Osteoblast (primary cell): ENCODE measurements around the gene TMCO5A. TPM values are rescaled to one million over a fixed set of nuclear protein-coding genes. Genes with fewer than 3 reads are reported as not detected.

Experiments used
- DNase-seq: peaks from one replicate; pipeline ENCODE4 v3.0.0; 2011; ENCODE audit warnings: low spot score, mixed read lengths; ENCODE audit not compliant: insufficient read length; ENCODE audit errors: missing footprints
- H2AFZ ChIP-seq: 2 replicates; pipeline ENCODE4 v1.6.0; 2011; ENCODE audit warnings: mild to moderate bottlenecking, low read length
- H3K27ac ChIP-seq: 2 replicates; pipeline ENCODE4 v1.5.1; 2011; ENCODE audit warnings: mild to moderate bottlenecking, low read depth, low read length, moderate library complexity
- H3K27me3 ChIP-seq: 2 replicates; pipeline ENCODE4 v1.6.0; 2012; ENCODE audit warnings: mild to moderate bottlenecking, control low read depth, inconsistent platforms, low read length, moderate library complexity; ENCODE audit not compliant: insufficient read depth
- H3K36me3 ChIP-seq: 2 replicates; pipeline ENCODE4 v1.5.1; 2011; ENCODE audit warnings: mild to moderate bottlenecking, low read length, control low read depth, moderate library complexity; ENCODE audit not compliant: insufficient read depth
- H3K4me1 ChIP-seq: 2 replicates; pipeline ENCODE4 v1.5.1; 2011; ENCODE audit warnings: mild to moderate bottlenecking, low read length, control low read depth, moderate library complexity; ENCODE audit not compliant: insufficient read depth
- H3K4me2 ChIP-seq: 2 replicates; pipeline ENCODE4 v1.6.0; 2011; ENCODE audit warnings: mild to moderate bottlenecking, low read length; ENCODE audit not compliant: insufficient read depth
- H3K4me3 ChIP-seq: fragments of 200-600 bp; sonication (generic); 3 replicates; pipeline ENCODE4 v1.5.1; 2012; ENCODE audit warnings: mild to moderate bottlenecking, low read length, inconsistent platforms; ENCODE audit not compliant: insufficient read depth
- H3K79me2 ChIP-seq: 2 replicates; pipeline ENCODE4 v1.6.0; 2012; ENCODE audit warnings: mild to moderate bottlenecking, low read length, control low read depth, inconsistent platforms; ENCODE audit not compliant: insufficient read depth
- H3K9me3 ChIP-seq: 2 replicates; pipeline ENCODE4 v1.5.1; 2011; ENCODE audit warnings: low read depth, low read length, control low read depth
- H4K20me1 ChIP-seq: 2 replicates; pipeline ENCODE4 v1.6.0; 2012; ENCODE audit warnings: mild to moderate bottlenecking, low read length, control low read depth; ENCODE audit not compliant: insufficient read depth
- CTCF ChIP-seq: IDR thresholded peaks from 2 replicates; pipeline ENCODE4 v1.5.1; 2011; ENCODE audit warnings: mild to moderate bottlenecking, low read depth, low read length, moderate library complexity; ENCODE audit errors: extremely low read depth
- total RNA-seq: library from RNA; depleted of rRNA; stranded (reverse); fragments of >200 nt; gene quantifications from 2 replicates; pipeline ENCODE4 v1.2.3, GENCODE V29; 2012

The TMCO5A gene
- total RNA-seq, 1 donor = not detected

- Histone ChIP-seq H3K27ac (no peak overlapping the region), H4K20me1 (no peaks in the 10 kb centered on the region), H3K4me1 (peaks cover 3% of the 10 kb centered on the region), H3K4me3 (no peak overlapping the region), H3K79me2 (no peaks in the 10 kb centered on the region), H3K27me3 (peaks cover 13% of the 10 kb centered on the region), H3K9me3 (no peaks in the 10 kb centered on the region), H3K36me3 (no peaks in the 10 kb centered on the region), H2AFZ (no peak overlapping the region), H3K4me2 (no peak overlapping the region)
- TF ChIP-seq CTCF = no peak
- no peak for DNase-seq
These were observed 41.1 kb upstream of the TMCO5A start for GRCh38 chr15:37893309-37893708.

GRCh38 chr15:37898362-37898761 lies 36.1 kb upstream of the TMCO5A start:
- no peak for TF ChIP-seq CTCF
- Histone ChIP-seq H3K36me3 (no peaks in the 10 kb centered on the region), H3K27ac (no peak overlapping the region), H4K20me1 (no peaks in the 10 kb centered on the region), H3K4me1 (peaks cover 17% of the 10 kb centered on the region), H3K9me3 (no peaks in the 10 kb centered on the region), H3K4me2 (no peak overlapping the region), H3K79me2 (no peaks in the 10 kb centered on the region), H3K4me3 (no peak overlapping the region), H3K27me3 (peaks cover 10% of the 10 kb centered on the region), H2AFZ (no peak overlapping the region)
- DNase-seq = no peak

GRCh38 chr15:37900326-37901221 lies 33.9 kb upstream of the TMCO5A start:
- H3K36me3 ChIP-seq = no peaks in the 10 kb centered on the region
- H3K27me3 ChIP-seq = peaks cover 8% of the 10 kb centered on the region
- no peaks in the 10 kb centered on the region for H4K20me1 ChIP-seq
- no peaks in the 10 kb centered on the region for H3K9me3 ChIP-seq
- no peak overlapping the region for H2AFZ ChIP-seq
- peak overlapping the region; percentile 1 for H3K4me3 ChIP-seq
- H3K4me1 ChIP-seq = peaks cover 17% of the 10 kb centered on the region
- DNase-seq = peak; percentile 68
- TF ChIP-seq CTCF = no peak
- no peak overlapping the region for H3K27ac ChIP-seq
- H3K79me2 ChIP-seq = no peaks in the 10 kb centered on the region
- H3K4me2 ChIP-seq = peak overlapping the region; percentile 59

GRCh38 chr15:37902126-37902525 lies 32.3 kb upstream of the TMCO5A start:
- DNase-seq = no peak
- no peak overlapping the region for H3K27ac ChIP-seq
- no peaks in the 10 kb centered on the region for H4K20me1 ChIP-seq
- no peak overlapping the region for H3K4me3 ChIP-seq
- no peaks in the 10 kb centered on the region for H3K79me2 ChIP-seq
- H3K27me3 ChIP-seq = no peaks in the 10 kb centered on the region
- H3K9me3 ChIP-seq = no peaks in the 10 kb centered on the region
- no peak overlapping the region for H2AFZ ChIP-seq
- no peak for TF ChIP-seq CTCF
- H3K4me1 ChIP-seq = peaks cover 17% of the 10 kb centered on the region
- H3K36me3 ChIP-seq = no peaks in the 10 kb centered on the region
- no peak overlapping the region for H3K4me2 ChIP-seq
